Measurements from ENCODE around the gene ATP6V1G2. TPM values are rescaled to one million over a fixed set of nuclear protein-coding genes. Genes with fewer than 3 reads are reported as not detected.

Gene ATP6V1G2
- polyA plus RNA-seq, 1 donor (not counting 4 experiments of a cell fraction or from before 2014, with no cell fraction given), result 1.3 TPM

DNA sequence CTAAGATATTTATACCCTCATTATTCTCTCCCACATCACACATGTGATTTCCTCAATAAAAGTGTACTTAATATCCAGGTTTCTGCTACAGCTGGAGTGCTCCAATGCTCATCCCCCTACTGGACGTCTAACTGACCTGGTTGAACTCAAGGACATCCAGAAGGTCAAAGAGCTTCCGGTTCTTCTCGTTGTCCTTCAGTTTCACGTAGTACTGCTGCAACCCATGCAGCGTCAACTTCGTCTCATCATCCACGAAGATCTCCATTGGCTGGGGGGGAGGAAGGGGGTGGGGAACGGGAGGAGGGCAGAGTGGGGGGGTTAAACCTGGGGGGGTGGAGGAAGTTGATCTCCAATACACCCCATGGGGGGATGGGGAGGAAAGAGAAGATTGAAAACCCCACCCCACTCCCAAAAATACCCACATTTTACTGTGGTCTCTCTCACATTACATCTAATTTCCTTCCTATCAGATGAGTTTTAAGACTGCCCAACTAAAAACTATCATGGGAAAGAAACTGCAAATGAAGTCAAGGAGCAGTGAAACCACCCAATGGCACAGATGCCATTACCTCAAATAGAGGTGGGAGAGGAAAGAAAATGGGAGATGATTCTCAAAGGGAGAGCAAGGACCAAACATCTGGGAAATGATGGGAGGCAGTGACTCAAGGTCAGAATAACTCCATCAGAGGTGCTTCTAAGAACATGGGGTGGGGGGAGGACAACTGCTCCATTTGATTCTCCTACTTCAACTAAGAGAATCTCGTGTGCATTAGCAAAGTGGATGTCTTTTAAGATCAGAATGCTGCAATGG is 13.6 kb downstream of the ATP6V1G2 start:
- H3K4me1 ChIP-seq (ENCODE audit: control insufficient read depth, extremely low read depth, insufficient read depth, low read length), result no peaks in the 10 kb centered on the region
- no peak overlapping the region for H3K4me2 ChIP-seq (ENCODE audit: control insufficient read depth, extremely low read depth, insufficient read depth, low read depth, low read length)
- peaks cover 28% of the 10 kb centered on the region for H4K20me1 ChIP-seq (ENCODE audit: control insufficient read depth, extremely low read depth, insufficient read depth, low read length)
- H2AFZ ChIP-seq (ENCODE audit: control insufficient read depth, low read length), result no peak overlapping the region
- FAIRE-seq (no peak), DNase-seq (ENCODE audit: low read depth, low spot score) (no peak)
- H3K79me2 ChIP-seq (ENCODE audit: control insufficient read depth, insufficient read depth, low read length), result peaks cover 42% of the 10 kb centered on the region
- no peaks in the 10 kb centered on the region for H3K9me3 ChIP-seq (ENCODE audit: control insufficient read depth, low read depth, low read length)
- H3K9me1 ChIP-seq (ENCODE audit: control insufficient read depth, extremely low read depth, insufficient read depth, low read length), result no peaks in the 10 kb centered on the region
- dilution Hi-C loops (cut with MboI; ENCODE audit: extremely low pct_ligation_motif_present, low sequenced_read_pairs), result no loop called here
- H3K9ac ChIP-seq (ENCODE audit: control insufficient read depth, extremely low read depth, insufficient read depth, low read length), result no peak overlapping the region
- peaks cover 52 to 55% of the 10 kb centered on the region in 2 experiments for H3K36me3 ChIP-seq (ENCODE audit: control insufficient read depth in 2 of 2, extremely low read depth in 1 of 2, insufficient read depth in 2 of 2, low read length in 2 of 2)
- TF ChIP-seq, protein P1, sequence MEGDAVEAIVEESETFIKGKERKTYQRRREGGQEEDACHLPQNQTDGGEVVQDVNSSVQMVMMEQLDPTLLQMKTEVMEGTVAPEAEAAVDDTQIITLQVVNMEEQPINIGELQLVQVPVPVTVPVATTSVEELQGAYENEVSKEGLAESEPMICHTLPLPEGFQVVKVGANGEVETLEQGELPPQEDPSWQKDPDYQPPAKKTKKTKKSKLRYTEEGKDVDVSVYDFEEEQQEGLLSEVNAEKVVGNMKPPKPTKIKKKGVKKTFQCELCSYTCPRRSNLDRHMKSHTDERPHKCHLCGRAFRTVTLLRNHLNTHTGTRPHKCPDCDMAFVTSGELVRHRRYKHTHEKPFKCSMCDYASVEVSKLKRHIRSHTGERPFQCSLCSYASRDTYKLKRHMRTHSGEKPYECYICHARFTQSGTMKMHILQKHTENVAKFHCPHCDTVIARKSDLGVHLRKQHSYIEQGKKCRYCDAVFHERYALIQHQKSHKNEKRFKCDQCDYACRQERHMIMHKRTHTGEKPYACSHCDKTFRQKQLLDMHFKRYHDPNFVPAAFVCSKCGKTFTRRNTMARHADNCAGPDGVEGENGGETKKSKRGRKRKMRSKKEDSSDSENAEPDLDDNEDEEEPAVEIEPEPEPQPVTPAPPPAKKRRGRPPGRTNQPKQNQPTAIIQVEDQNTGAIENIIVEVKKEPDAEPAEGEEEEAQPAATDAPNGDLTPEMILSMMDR (optimal IDR thresholded peaks at IDR 0.05 in 1 of 3, IDR thresholded peaks at IDR 0.05 in 1 of 3, conservative IDR thresholded peaks at IDR 0.05 in 1 of 3; ENCODE audit: extremely low read depth in 1 of 3, insufficient read depth in 2 of 3, low read length in 3 of 3), result no peak
- TF ChIP-seq EZH2 (IDR thresholded peaks at IDR 0.05; ENCODE audit: low read length), result no peak
- no peak overlapping the region for H3K27ac ChIP-seq (ENCODE audit: control insufficient read depth, insufficient read depth, low read length)
- H3K27me3 ChIP-seq (ENCODE audit: control insufficient read depth, extremely low read depth, insufficient read depth, low read length), result no peaks in the 10 kb centered on the region
- H3K4me3 ChIP-seq (ENCODE audit: control insufficient read depth in 2 of 3, extremely low read depth in 1 of 3, insufficient read depth in 2 of 3, low read depth in 1 of 3, low read length in 3 of 3), result no peak overlapping the region

DNA sequence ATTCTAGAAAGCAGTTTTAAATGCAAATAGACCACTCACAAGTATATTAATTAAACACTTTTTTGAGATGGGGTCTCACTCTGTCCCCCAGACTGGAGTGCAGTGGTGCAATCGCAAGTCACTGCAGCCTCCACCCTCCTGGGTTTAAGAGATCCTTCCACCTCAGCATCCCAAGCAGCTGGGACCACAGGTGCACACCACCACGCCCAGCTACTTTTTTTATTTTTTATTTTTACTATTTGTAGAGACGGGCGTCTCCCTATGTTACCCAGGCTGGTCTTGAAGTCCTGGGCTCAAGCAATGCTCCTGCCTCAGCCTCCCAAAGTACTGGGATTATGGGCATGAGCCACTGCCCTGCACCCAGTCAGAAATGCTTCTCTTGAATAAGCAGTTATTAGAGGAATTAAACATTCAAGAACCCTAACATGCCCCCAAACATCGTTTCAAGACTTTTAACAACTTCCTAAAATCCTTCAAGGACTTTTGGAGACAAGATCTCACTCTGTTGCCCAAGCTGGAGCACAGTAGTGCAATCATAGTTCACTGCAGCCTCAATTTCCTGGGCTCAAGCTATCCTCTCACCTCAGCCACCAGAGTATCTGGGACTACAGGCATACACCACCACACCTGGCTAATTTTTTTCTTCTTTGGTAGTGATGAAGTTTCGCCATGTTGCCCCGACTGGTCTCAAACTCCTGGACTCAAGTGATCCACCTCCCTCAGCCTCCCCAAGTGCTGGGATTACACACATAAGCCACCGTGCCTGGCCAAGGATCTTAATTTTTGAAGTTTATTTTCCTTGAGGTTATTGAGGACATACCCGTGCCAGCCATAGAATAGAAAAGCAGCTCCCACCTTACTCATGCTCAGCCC is 14.4 kb downstream of the ATP6V1G2 start:
- H3K4me3 ChIP-seq (ENCODE audit: control insufficient read depth in 2 of 3, extremely low read depth in 1 of 3, insufficient read depth in 2 of 3, low read depth in 1 of 3, low read length in 3 of 3), result no peak overlapping the region
- dilution Hi-C loops (cut with MboI; ENCODE audit: extremely low pct_ligation_motif_present, low sequenced_read_pairs), result no loop called here
- H3K4me1 ChIP-seq (ENCODE audit: control insufficient read depth, extremely low read depth, insufficient read depth, low read length), result no peaks in the 10 kb centered on the region
- FAIRE-seq, result no peak
- H3K9ac ChIP-seq (ENCODE audit: control insufficient read depth, extremely low read depth, insufficient read depth, low read length), result no peak overlapping the region
- H3K9me1 ChIP-seq (ENCODE audit: control insufficient read depth, extremely low read depth, insufficient read depth, low read length), result no peaks in the 10 kb centered on the region
- no peak overlapping the region for H3K4me2 ChIP-seq (ENCODE audit: control insufficient read depth, extremely low read depth, insufficient read depth, low read depth, low read length)
- no peak overlapping the region for H2AFZ ChIP-seq (ENCODE audit: control insufficient read depth, low read length)
- DNase-seq (ENCODE audit: low read depth, low spot score), result no peak
- H3K79me2 ChIP-seq (ENCODE audit: control insufficient read depth, insufficient read depth, low read length), result peaks cover 33% of the 10 kb centered on the region
- peaks cover 52 to 54% of the 10 kb centered on the region in 2 experiments for H3K36me3 ChIP-seq (ENCODE audit: control insufficient read depth in 2 of 2, extremely low read depth in 1 of 2, insufficient read depth in 2 of 2, low read length in 2 of 2)
- TF ChIP-seq, protein P1 (optimal IDR thresholded peaks at IDR 0.05 in 1 of 3, IDR thresholded peaks at IDR 0.05 in 1 of 3, conservative IDR thresholded peaks at IDR 0.05 in 1 of 3; ENCODE audit: extremely low read depth in 1 of 3, insufficient read depth in 2 of 3, low read length in 3 of 3), result no peak
- TF ChIP-seq EZH2 (IDR thresholded peaks at IDR 0.05; ENCODE audit: low read length), result no peak
- H3K9me3 ChIP-seq (ENCODE audit: control insufficient read depth, low read depth, low read length), result no peaks in the 10 kb centered on the region
- H4K20me1 ChIP-seq (ENCODE audit: control insufficient read depth, extremely low read depth, insufficient read depth, low read length), result peaks cover 28% of the 10 kb centered on the region
- H3K27ac ChIP-seq (ENCODE audit: control insufficient read depth, insufficient read depth, low read length), result no peak overlapping the region
- H3K27me3 ChIP-seq (ENCODE audit: control insufficient read depth, extremely low read depth, insufficient read depth, low read length), result no peaks in the 10 kb centered on the region
